Endothelial cell of umbilical vein (primary cell): ENCODE measurements around the gene DCDC1. TPM values are rescaled to one million over a fixed set of nuclear protein-coding genes. Genes with fewer than 3 reads are reported as not detected.

Experiments used
- BruUV-seq: library from RNA; stranded (reverse); fragments of 400-500 nt; replicated peaks from 2 replicates; lab custom pipeline; 2021; lab: Mats Ljungman, UMichigan
- CTCF ChIA-PET: fragments of 300-600, 350-600 bp; sonication (Branson Sonifier 250); formaldehyde crosslinking; loops from one replicate; lab custom pipeline; 2021; ENCODE audit warnings: antibody characterized with exemption, inconsistent platforms; lab: Charles Lee
- POLR2A ChIA-PET: fragments of 300-600, 350-600 bp; sonication (Branson Sonifier 250); formaldehyde crosslinking; loops from one replicate; lab custom pipeline; 2021; ENCODE audit warnings: antibody characterized with exemption, inconsistent platforms; lab: Charles Lee
- DNase-seq: peaks from one replicate; pipeline ENCODE4 v3.0.0-alpha.2; 2011; ENCODE audit warnings: low read depth, low spot score
- FAIRE-seq: peaks from 2 replicates; lab custom pipeline; 2011; peaks lifted over from hg19 to GRCh38; lab: Jason Lieb, UNC
- H2AFZ ChIP-seq: 2 replicates; pipeline ENCODE4 v1.6.0; 2012; ENCODE audit warnings: low read depth, low read length, control low read depth, inconsistent platforms
- H3K27ac ChIP-seq: 2 replicates; pipeline ENCODE4 v1.5.1; 2011; ENCODE audit warnings: low read depth, mild to moderate bottlenecking, control low read depth, low read length, moderate library complexity; ENCODE audit not compliant: insufficient read depth
- H3K27me3 ChIP-seq, 2 experiments: 2 replicates each; pipeline versions ENCODE4 v1.6.0 to v1.6.1; 2011; ENCODE audit warnings: low read length in 2 of 2, mixed read lengths in 1 of 2; ENCODE audit not compliant: control insufficient read depth in 2 of 2, insufficient read depth in 2 of 2
- H3K36me3 ChIP-seq, 2 experiments: 2 replicates in 1 of 2; 3 replicates in 1 of 2; pipeline ENCODE4 v1.5.1; 2011; ENCODE audit warnings: low read length in 2 of 2, mild to moderate bottlenecking in 1 of 2, moderate library complexity in 1 of 2; ENCODE audit not compliant: control insufficient read depth in 2 of 2, insufficient read depth in 2 of 2; ENCODE audit errors: extremely low read depth in 1 of 2
- H3K4me1 ChIP-seq: 3 replicates; pipeline ENCODE4 v1.5.1; 2011; ENCODE audit warnings: mild to moderate bottlenecking, low read length; ENCODE audit not compliant: control insufficient read depth, insufficient read depth; ENCODE audit errors: extremely low read depth
- H3K4me2 ChIP-seq: 2 replicates; pipeline ENCODE4 v1.6.1; 2011; ENCODE audit warnings: low read length, control low read depth, mixed read lengths; ENCODE audit not compliant: insufficient read depth
- H3K4me3 ChIP-seq, 3 experiments: fragments of 200-600 bp in 1 of 3; sonication (generic), shearing (Covaris generic) in 1 of 3; replicated peaks in 1 of 3; 2 replicates each; pipeline ENCODE4 v1.5.1; 2011 to 2016; ENCODE audit warnings: control low read depth in 3 of 3, low read length in 3 of 3, mild to moderate bottlenecking in 2 of 3, inconsistent platforms in 1 of 3, low read depth in 1 of 3, moderate library complexity in 1 of 3; ENCODE audit not compliant: insufficient read depth in 1 of 3
- H3K79me2 ChIP-seq: 2 replicates; pipeline ENCODE4 v1.6.0; 2012; ENCODE audit warnings: low read length, inconsistent platforms; ENCODE audit not compliant: control insufficient read depth, insufficient read depth
- H3K9ac ChIP-seq: replicated peaks from 2 replicates; pipeline ENCODE3; 2011; ENCODE audit warnings: low read length, control low read depth; ENCODE audit not compliant: insufficient read depth; ENCODE audit errors: extremely low read depth
- H3K9me1 ChIP-seq: replicated peaks from 3 replicates; pipeline ENCODE4 v1.6.0; 2011; ENCODE audit warnings: mild to moderate bottlenecking, low read length; ENCODE audit not compliant: control insufficient read depth, insufficient read depth; ENCODE audit errors: extremely low read depth
- H3K9me3 ChIP-seq: replicated peaks from 2 replicates; pipeline ENCODE4 v1.5.1; 2012; ENCODE audit warnings: low read length, inconsistent platforms; ENCODE audit not compliant: control insufficient read depth, insufficient read depth
- H4K20me1 ChIP-seq: replicated peaks from 2 replicates; pipeline ENCODE3; 2011; ENCODE audit warnings: mild to moderate bottlenecking, low read length; ENCODE audit not compliant: control insufficient read depth, insufficient read depth; ENCODE audit errors: extremely low read depth
- CTCF ChIP-seq, 2 donors: IDR thresholded peaks; 1 replicate in 1 of 2; 2 replicates in 1 of 2; pipeline ENCODE4 v1.5.1; 2011; ENCODE audit warnings: low read length in 2 of 2, mild to moderate bottlenecking in 2 of 2, moderate library complexity in 2 of 2, control low read depth in 1 of 2, inconsistent platforms in 1 of 2, low read depth in 1 of 2; ENCODE audit not compliant: insufficient read depth in 1 of 2; ENCODE audit errors: extremely low read depth in 1 of 2
- FOS ChIP-seq: IDR thresholded peaks from 2 replicates; pipeline ENCODE4 v1.6.1; 2011; ENCODE audit warnings: mild to moderate bottlenecking, low read length, moderate library complexity, borderline replicate concordance; ENCODE audit not compliant: insufficient read depth
- GATA2 ChIP-seq: IDR thresholded peaks from 2 replicates; pipeline ENCODE4 v1.7.0; 2011; ENCODE audit warnings: low read depth, mild to moderate bottlenecking, moderate library complexity, mixed read lengths, low read length; ENCODE audit not compliant: insufficient read length, insufficient read depth
- MAX ChIP-seq: IDR thresholded peaks from 2 replicates; pipeline ENCODE4 v1.6.1; 2011; ENCODE audit not compliant: insufficient read depth, insufficient read length
- MYC ChIP-seq: IDR thresholded peaks from one replicate; pipeline ENCODE4 v1.6.1; 2011; ENCODE audit warnings: mild to moderate bottlenecking, low read depth, low read length
- dilution Hi-C: fragments of 300-500 bp; cut with MboI; formaldehyde crosslinking; loops from one replicate; pipeline ENCODE4 v1.15.0; 2019; ENCODE audit warnings: low sequenced_read_pairs; ENCODE audit not compliant: extremely low pct_ligation_motif_present
- intact Hi-C: fragments of 100-400 bp; cut with micrococcal nuclease; formaldehyde crosslinking; loops from one replicate; pipeline ENCODE4 v1.10.0; 2022
- polyA plus RNA-seq, 4 experiments: library from polyadenylated mRNA; depleted of rRNA in 3 of 4; stranded (reverse) in 3 of 4; unstranded in 1 of 4; fragments of >200 nt; gene quantifications; 2 replicates each; pipeline versions ENCODE4 v1.2.1 to v1.2.3, GENCODE V29; 2011 to 2012; ENCODE audit warnings: missing spikeins in 1 of 4
- total RNA-seq: library from RNA; stranded (reverse); gene quantifications from 2 replicates; pipeline ENCODE4 v1.2.3, GENCODE V29; 2021

DCDC1 gene
- total and polyA plus RNA-seq, 2 donors (not counting 3 experiments of a cell fraction or from before 2014, with no cell fraction given), result 0.04 TPM; not detected in 1

GRCh38 chr11:31397239-31397834 is 27.8 kb upstream of the DCDC1 start:
- H3K27me3 ChIP-seq, result no peaks in the 10 kb centered on the region
- H3K79me2 ChIP-seq, result no peaks in the 10 kb centered on the region
- no TSS peak for BruUV-seq
- H3K27ac ChIP-seq, result no peak overlapping the region
- no peak overlapping the region for H3K4me2 ChIP-seq
- H3K9ac ChIP-seq, result no peak overlapping the region
- POLR2A ChIA-PET, result no interaction called here
- DNase-seq, result peak; percentile 39
- H3K36me3 ChIP-seq, result no peaks in the 10 kb centered on the region
- H2AFZ ChIP-seq, result no peak overlapping the region
- H3K4me3 ChIP-seq, result no peak overlapping the region
- dilution Hi-C loops, result no loop called here
- intact Hi-C loops, result loop anchor here (1.0 to 10.0 kb wide), 5 partner anchors 397 to 780 kb away; no protein-coding TSS in a partner anchor
- no peaks in the 10 kb centered on the region for H4K20me1 ChIP-seq
- no peaks in the 10 kb centered on the region for H3K9me3 ChIP-seq
- peak; percentile 64 for FAIRE-seq
- no peaks in the 10 kb centered on the region for H3K9me1 ChIP-seq
- H3K4me1 ChIP-seq, result no peaks in the 10 kb centered on the region
- CTCF ChIA-PET, result interaction anchor here (0.6 to 5.9 kb wide), 16 partner anchors 9 to 777 kb away, joined by 3 to 75 read pairs (median 4); partner anchors contain the start of genes DCDC1 and DNAJC24
- TF ChIP-seq GATA2 (no peak), CTCF (IDR thresholded peaks at IDR 0.05; ENCODE audit: extremely low read depth in 1 of 2, insufficient read depth in 1 of 2, low read depth in 1 of 2, low read length in 2 of 2) (peak; percentile 37 to 39)

GRCh38 chr11:31387379-31387778 is 17.8 kb upstream of the DCDC1 start:
- Histone ChIP-seq H3K27me3 (no peaks in the 10 kb centered on the region), H3K36me3 (no peaks in the 10 kb centered on the region), H3K9me3 (no peaks in the 10 kb centered on the region), H3K9ac (no peak overlapping the region), H3K27ac (no peak overlapping the region), H3K4me1 (no peaks in the 10 kb centered on the region), H3K4me2 (no peak overlapping the region), H3K79me2 (peaks cover 4% of the 10 kb centered on the region), H2AFZ (no peak overlapping the region), H4K20me1 (no peaks in the 10 kb centered on the region), H3K4me3 (no peak overlapping the region), H3K9me1 (no peaks in the 10 kb centered on the region)
- ChIA-PET POLR2A (no interaction called here), CTCF (interaction anchor here (0.8 kb wide), 1 partner anchor 9 kb away, joined by 3 read pairs; no protein-coding TSS in a partner anchor)
- DNase-seq (no peak), FAIRE-seq (no peak)
- no peak for TF ChIP-seq MYC
- no peak for TF ChIP-seq MAX
- TF ChIP-seq FOS, result no peak
- intact Hi-C loops (no loop called here), dilution Hi-C loops (no loop called here)
- BruUV-seq, result no TSS peak
